ENCODE measurements around the gene RFX2. TPM values are rescaled to one million over a fixed set of nuclear protein-coding genes. Genes with fewer than 3 reads are reported as not detected.

Gene RFX2
- total and polyA plus RNA-seq, 9 of the 15 experiments (the other 6 are each of a cell fraction or from before 2014, with no cell fraction given) = 3.6 to 18.7 (median 8.7) TPM

DNA sequence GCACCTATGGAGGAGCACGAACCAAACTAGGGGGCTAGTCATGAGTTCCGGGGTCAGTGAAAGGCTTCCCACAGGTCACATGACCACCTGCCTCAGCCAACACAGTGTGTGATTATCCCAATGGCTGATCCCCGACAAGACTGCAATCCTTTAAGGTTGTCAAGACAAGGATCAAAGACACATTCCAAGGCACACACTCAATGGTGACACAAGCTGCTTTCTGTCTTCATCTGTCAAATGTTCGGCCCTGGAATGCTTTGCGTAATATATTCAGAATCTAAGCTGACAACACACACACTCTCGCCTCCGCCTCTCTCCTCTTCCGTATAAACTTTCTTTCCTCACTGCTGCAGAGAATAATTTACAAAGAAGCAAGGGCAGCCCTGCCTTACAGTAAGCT lies 144.1 kb downstream of the RFX2 start:
- DNase-seq (ENCODE audit: extremely low read depth in 1 of 4, low spot score in 3 of 4) (no peak), FAIRE-seq (no peak), ATAC-seq (no peak)
- no peak overlapping the region for H3K4me2 ChIP-seq (ENCODE audit: insufficient read depth, low read length)
- H3K27ac ChIP-seq (ENCODE audit: extremely low read depth, low read depth, low read length) = no peak overlapping the region
- no peaks in the 10 kb centered on the region for H3K9me3 ChIP-seq (replicated peaks; ENCODE audit: control insufficient read depth, insufficient read depth, low read depth, low read length)
- no peak overlapping the region for H3K9ac ChIP-seq (ENCODE audit: insufficient read depth in 1 of 2, low read depth in 2 of 2, low read length in 2 of 2)
- POLR2A ChIA-PET = interaction anchor here (5.0 kb wide), 1 partner anchor 10 kb away, joined by 41 read pairs; no protein-coding TSS in a partner anchor
- H3K79me2 ChIP-seq (ENCODE audit: control insufficient read depth, insufficient read depth, low read length) = peaks cover 98% of the 10 kb centered on the region
- no TSS peak for BruUV-seq (replicated peaks)
- no peak overlapping the region for H2AFZ ChIP-seq (ENCODE audit: low read depth, low read length)
- H3K4me1 ChIP-seq (replicated peaks in 1 of 2; ENCODE audit: control insufficient read depth in 2 of 2, insufficient read depth in 2 of 2, low read length in 2 of 2) = peaks cover 26 to 36% of the 10 kb centered on the region in 2 experiments
- WGBS (ENCODE audit: insufficient coverage, low coverage, missing lambda C conversion rate) = 84% methylated on average over 8 of the region's 8 CpGs
- in situ Hi-C loops (cut with MboI) = no loop called here
- TF ChIP-seq, protein P1, sequence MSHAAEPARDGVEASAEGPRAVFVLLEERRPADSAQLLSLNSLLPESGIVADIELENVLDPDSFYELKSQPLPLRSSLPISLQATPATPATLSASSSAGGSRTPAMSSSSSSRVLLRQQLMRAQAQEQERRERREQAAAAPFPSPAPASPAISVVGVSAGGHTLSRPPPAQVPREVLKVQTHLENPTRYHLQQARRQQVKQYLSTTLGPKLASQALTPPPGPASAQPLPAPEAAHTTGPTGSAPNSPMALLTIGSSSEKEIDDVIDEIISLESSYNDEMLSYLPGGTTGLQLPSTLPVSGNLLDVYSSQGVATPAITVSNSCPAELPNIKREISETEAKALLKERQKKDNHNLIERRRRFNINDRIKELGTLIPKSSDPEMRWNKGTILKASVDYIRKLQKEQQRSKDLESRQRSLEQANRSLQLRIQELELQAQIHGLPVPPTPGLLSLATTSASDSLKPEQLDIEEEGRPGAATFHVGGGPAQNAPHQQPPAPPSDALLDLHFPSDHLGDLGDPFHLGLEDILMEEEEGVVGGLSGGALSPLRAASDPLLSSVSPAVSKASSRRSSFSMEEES (CRISPR knock-in tag; IDR thresholded peaks at IDR 0.05) = peak; percentile 77
- TF ChIP-seq IFI16 (CRISPR knock-in tag; IDR thresholded peaks at IDR 0.05) = no peak
- H3K9me1 ChIP-seq (ENCODE audit: control insufficient read depth, insufficient read depth, low read length) = peaks cover 10% of the 10 kb centered on the region
- intact Hi-C loops (cut with micrococcal nuclease) = no loop called here
- peaks cover 64% of the 10 kb centered on the region; the same call in 2 of the 3 replicates for H3K36me3 ChIP-seq (ENCODE audit: control insufficient read depth, insufficient read depth, low read length)
- no peaks in the 10 kb centered on the region for H3K27me3 ChIP-seq (ENCODE audit: control insufficient read depth in 2 of 2, insufficient read depth in 2 of 2, low read length in 2 of 2)
- no peak overlapping the region for H3K4me3 ChIP-seq
- CTCF ChIA-PET (ENCODE audit: low intra/inter-chr PET ratio) = no interaction called here
- H4K20me1 ChIP-seq (replicated peaks; ENCODE audit: control insufficient read depth, insufficient read depth, low read length) = peaks cover 79% of the 10 kb centered on the region

- ATAC-seq = no peak
- TF ChIP-seq DNMT1 (IDR thresholded peaks at IDR 0.05) = no peak
- no peak for TF ChIP-seq PHF20 (IDR thresholded peaks at IDR 0.05; ENCODE audit: partially characterized antibody)
- no peak for TF ChIP-seq ESRRA (IDR thresholded peaks at IDR 0.05; ENCODE audit: borderline replicate concordance, low read depth)
- TF ChIP-seq, protein P2, sequence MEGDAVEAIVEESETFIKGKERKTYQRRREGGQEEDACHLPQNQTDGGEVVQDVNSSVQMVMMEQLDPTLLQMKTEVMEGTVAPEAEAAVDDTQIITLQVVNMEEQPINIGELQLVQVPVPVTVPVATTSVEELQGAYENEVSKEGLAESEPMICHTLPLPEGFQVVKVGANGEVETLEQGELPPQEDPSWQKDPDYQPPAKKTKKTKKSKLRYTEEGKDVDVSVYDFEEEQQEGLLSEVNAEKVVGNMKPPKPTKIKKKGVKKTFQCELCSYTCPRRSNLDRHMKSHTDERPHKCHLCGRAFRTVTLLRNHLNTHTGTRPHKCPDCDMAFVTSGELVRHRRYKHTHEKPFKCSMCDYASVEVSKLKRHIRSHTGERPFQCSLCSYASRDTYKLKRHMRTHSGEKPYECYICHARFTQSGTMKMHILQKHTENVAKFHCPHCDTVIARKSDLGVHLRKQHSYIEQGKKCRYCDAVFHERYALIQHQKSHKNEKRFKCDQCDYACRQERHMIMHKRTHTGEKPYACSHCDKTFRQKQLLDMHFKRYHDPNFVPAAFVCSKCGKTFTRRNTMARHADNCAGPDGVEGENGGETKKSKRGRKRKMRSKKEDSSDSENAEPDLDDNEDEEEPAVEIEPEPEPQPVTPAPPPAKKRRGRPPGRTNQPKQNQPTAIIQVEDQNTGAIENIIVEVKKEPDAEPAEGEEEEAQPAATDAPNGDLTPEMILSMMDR (IDR thresholded peaks at IDR 0.05 in 2 of 3, conservative IDR thresholded peaks at IDR 0.05 in 1 of 3; ENCODE audit: insufficient read depth in 2 of 3, low read depth in 1 of 3, low read length in 3 of 3) = no peak
- TF ChIP-seq CREM (IDR thresholded peaks at IDR 0.05; ENCODE audit: low read depth) = no peak
- TF ChIP-seq IRF2 (CRISPR knock-in tag; IDR thresholded peaks at IDR 0.05) = no peak
- TF ChIP-seq, protein P3, sequence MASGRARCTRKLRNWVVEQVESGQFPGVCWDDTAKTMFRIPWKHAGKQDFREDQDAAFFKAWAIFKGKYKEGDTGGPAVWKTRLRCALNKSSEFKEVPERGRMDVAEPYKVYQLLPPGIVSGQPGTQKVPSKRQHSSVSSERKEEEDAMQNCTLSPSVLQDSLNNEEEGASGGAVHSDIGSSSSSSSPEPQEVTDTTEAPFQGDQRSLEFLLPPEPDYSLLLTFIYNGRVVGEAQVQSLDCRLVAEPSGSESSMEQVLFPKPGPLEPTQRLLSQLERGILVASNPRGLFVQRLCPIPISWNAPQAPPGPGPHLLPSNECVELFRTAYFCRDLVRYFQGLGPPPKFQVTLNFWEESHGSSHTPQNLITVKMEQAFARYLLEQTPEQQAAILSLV (tag; IDR thresholded peaks at IDR 0.05) = no peak
- TF ChIP-seq SREBF1 (IDR thresholded peaks at IDR 0.05; ENCODE audit: borderline replicate concordance, low read depth, low read length) = no peak
These were observed 145.3 kb downstream of the RFX2 start for GRCh38 chr19:5964816-5965565.

More at GRCh38 chr19:5964816-5965565, 145.3 kb downstream of the RFX2 start:
- Histone ChIP-seq H3K4me3 (no peak overlapping the region), H3K36me3 (ENCODE audit: control insufficient read depth, insufficient read depth, low read length) (peaks cover 56% of the 10 kb centered on the region; the same call in 2 of the 3 replicates), H3K9me1 (ENCODE audit: control insufficient read depth, insufficient read depth, low read length) (peaks cover 10% of the 10 kb centered on the region), H2AFZ (ENCODE audit: low read depth, low read length) (no peak overlapping the region), H3K27me3 (ENCODE audit: control insufficient read depth in 2 of 2, insufficient read depth in 2 of 2, low read length in 2 of 2) (no peaks in the 10 kb centered on the region), H3K4me2 (ENCODE audit: insufficient read depth, low read length) (no peak overlapping the region), H3K9ac (ENCODE audit: insufficient read depth in 1 of 2, low read depth in 2 of 2, low read length in 2 of 2) (no peak overlapping the region; a peak in 1 of 4 replicates), H4K20me1 (replicated peaks; ENCODE audit: control insufficient read depth, insufficient read depth, low read length) (peaks cover 84% of the 10 kb centered on the region), H3K27ac (ENCODE audit: extremely low read depth, low read depth, low read length) (no peak overlapping the region), H3K9me3 (replicated peaks; ENCODE audit: control insufficient read depth, insufficient read depth, low read depth, low read length) (no peaks in the 10 kb centered on the region), H3K4me1 (replicated peaks in 1 of 2; ENCODE audit: control insufficient read depth in 2 of 2, insufficient read depth in 2 of 2, low read length in 2 of 2) (peaks cover 26 to 40% of the 10 kb centered on the region in 2 experiments), H3K79me2 (ENCODE audit: control insufficient read depth, insufficient read depth, low read length) (peaks cover 96% of the 10 kb centered on the region)
- no peak for FAIRE-seq
- ChIA-PET CTCF (ENCODE audit: low intra/inter-chr PET ratio) (no interaction called here), POLR2A (interaction anchor here (0.6 to 0.9 kb wide), 2 partner anchors 9 to 698 kb away, joined by 3 read pairs; no protein-coding TSS in a partner anchor)
- no TSS peak for BruUV-seq (replicated peaks)
- WGBS (ENCODE audit: insufficient coverage, low coverage, missing lambda C conversion rate) = 79% methylated on average over 2 of the region's 5 CpGs
- in situ Hi-C loops (cut with MboI) (no loop called here), intact Hi-C loops (cut with micrococcal nuclease) (no loop called here)
- no peak for DNase-seq (ENCODE audit: extremely low read depth in 1 of 4, low spot score in 3 of 4)
